ENCODE measurements around the gene ASB13. TPM values are rescaled to one million over a fixed set of nuclear protein-coding genes. Genes with fewer than 3 reads are reported as not detected.
A peak's percentile ranks its signal among the peaks of the same experiment; 100 is the strongest.
"Not testable (repeated sequence)": the region's sequence is repeated elsewhere in the genome, so short reads cannot be mapped to it uniquely, and the experiment has no call there.

The ASB13 gene
- polyA plus RNA-seq, 3 donors: 13.3 to 44.1 (median 37.8) TPM

DNA sequence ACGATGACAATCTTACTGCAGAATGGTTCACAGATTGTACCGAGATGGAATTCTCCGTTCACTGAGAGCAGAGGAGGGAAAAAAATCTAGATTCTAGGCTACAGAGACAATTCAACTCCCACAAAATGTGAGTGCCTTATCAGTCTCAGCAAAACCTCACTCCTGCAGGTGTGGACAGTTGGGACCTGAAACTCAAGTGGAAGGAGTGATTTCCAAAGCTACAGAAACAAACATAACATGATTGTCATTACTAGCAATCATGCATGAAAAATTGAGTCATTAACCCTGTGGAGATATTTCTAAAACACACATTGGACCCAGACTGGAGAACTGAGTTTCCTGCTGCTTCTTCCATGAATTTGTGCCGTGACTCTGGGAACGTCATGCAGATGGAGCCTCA lies 71.3 kb downstream of the ASB13 start:
- Mint-ChIP-seq H3K4me3 (no peak overlapping the region), H3K36me3 (no peaks in the 10 kb centered on the region), H3K27me3 (ENCODE audit: low read depth in 3 of 3) (peaks cover 6 to 12% (median 9%) of the 10 kb centered on the region in 3 donors), H3K27ac (no peak overlapping the region), H3K4me1 (no peaks in the 10 kb centered on the region), H3K9me3 (no peaks in the 10 kb centered on the region)
- Histone ChIP-seq H3K36me3 (replicated peaks in 1 of 2; ENCODE audit: control insufficient read depth in 1 of 2, insufficient read depth in 2 of 2, low read length in 2 of 2) (no peaks in the 10 kb centered on the region), H3K4me2 (replicated peaks; ENCODE audit: extremely low read depth, low read length, poor library complexity, severe bottlenecking) (no peak overlapping the region), H2AFZ (ENCODE audit: insufficient read depth, low read depth, low read length, poor library complexity, severe bottlenecking) (no peak overlapping the region), H3K27me3 (ENCODE audit: control insufficient read depth in 2 of 2, insufficient read depth in 2 of 2, low read length in 2 of 2) (no peaks in the 10 kb centered on the region), H3K4me1 (ENCODE audit: control insufficient read depth in 1 of 2, insufficient read depth in 2 of 2, low read length in 2 of 2) (no peaks in the 10 kb centered on the region), H3K9ac (ENCODE audit: insufficient read depth, low read length, poor library complexity, severe bottlenecking) (no peak overlapping the region), H4K20me1 (ENCODE audit: insufficient read depth, low read length) (no peaks in the 10 kb centered on the region), H3K4me3 (replicated peaks in 1 of 3; ENCODE audit: low read depth in 2 of 3, low read length in 3 of 3) (no peak overlapping the region), H3K27ac (ENCODE audit: low read depth in 1 of 2, low read length in 2 of 2) (no peak overlapping the region), H3K79me2 (ENCODE audit: insufficient read depth, low read length) (no peaks in the 10 kb centered on the region), H3K9me3 (replicated peaks in 1 of 2; ENCODE audit: control insufficient read depth in 1 of 2, insufficient read depth in 1 of 2, low read length in 2 of 2) (no peaks in the 10 kb centered on the region)
- WGBS (ENCODE audit: insufficient coverage): no CpG with 5 or more reads among the region's 5 CpGs
- DNase-seq: no peak
- TF ChIP-seq, protein P1, sequence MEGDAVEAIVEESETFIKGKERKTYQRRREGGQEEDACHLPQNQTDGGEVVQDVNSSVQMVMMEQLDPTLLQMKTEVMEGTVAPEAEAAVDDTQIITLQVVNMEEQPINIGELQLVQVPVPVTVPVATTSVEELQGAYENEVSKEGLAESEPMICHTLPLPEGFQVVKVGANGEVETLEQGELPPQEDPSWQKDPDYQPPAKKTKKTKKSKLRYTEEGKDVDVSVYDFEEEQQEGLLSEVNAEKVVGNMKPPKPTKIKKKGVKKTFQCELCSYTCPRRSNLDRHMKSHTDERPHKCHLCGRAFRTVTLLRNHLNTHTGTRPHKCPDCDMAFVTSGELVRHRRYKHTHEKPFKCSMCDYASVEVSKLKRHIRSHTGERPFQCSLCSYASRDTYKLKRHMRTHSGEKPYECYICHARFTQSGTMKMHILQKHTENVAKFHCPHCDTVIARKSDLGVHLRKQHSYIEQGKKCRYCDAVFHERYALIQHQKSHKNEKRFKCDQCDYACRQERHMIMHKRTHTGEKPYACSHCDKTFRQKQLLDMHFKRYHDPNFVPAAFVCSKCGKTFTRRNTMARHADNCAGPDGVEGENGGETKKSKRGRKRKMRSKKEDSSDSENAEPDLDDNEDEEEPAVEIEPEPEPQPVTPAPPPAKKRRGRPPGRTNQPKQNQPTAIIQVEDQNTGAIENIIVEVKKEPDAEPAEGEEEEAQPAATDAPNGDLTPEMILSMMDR (IDR thresholded peaks at IDR 0.05): no peak
- intact Hi-C loops (cut with micrococcal nuclease): no loop called here

DNA sequence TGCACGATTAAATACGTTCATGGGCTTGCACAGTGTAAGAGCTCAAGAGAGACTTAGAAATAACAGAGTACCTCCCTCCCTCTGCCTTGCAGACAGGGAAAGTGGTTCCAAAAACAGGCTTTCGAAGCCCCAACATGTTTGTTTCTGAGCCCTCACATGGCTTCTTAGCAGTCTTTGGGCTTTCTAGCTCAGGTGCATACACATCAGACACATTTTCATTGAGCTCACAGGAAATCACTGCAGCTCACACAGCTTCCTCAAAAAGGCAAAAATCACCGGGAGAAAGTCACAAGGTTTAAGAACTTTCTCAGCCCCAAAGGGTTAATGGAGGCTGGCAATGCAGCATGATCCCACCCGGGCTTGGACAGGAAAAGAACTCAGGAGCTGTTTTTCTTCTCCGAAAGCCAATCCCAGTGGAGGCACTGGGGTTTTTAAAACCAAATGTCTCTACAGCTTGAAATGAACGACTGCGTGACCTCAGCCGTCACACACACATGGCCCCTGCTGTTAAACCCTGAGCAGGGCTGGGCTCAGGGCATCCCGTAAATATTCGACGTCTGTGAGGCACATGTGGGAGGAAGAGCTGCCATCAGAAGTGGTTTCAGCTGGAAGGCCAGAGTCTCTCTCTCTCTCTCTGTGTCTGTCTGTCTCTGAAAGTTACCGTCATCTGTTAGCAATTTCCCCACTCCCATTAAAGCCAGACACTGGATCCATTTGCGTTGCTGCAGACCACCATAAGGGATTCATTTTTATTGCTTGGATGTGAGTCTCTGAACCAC lies 71.9 kb downstream of the ASB13 start:
- 40% methylated on average over 11 of the region's 14 CpGs for WGBS (ENCODE audit: insufficient coverage)
- no peaks in the 10 kb centered on the region for H3K9me3 ChIP-seq (replicated peaks in 1 of 2; ENCODE audit: control insufficient read depth in 1 of 2, insufficient read depth in 1 of 2, low read length in 2 of 2)
- no peaks in the 10 kb centered on the region for H4K20me1 ChIP-seq (ENCODE audit: insufficient read depth, low read length)
- H3K9ac ChIP-seq (ENCODE audit: insufficient read depth, low read length, poor library complexity, severe bottlenecking): no peak overlapping the region
- H3K27ac ChIP-seq (ENCODE audit: low read depth in 1 of 2, low read length in 2 of 2): no peak overlapping the region
- H3K4me3 ChIP-seq (replicated peaks in 1 of 3; ENCODE audit: low read depth in 2 of 3, low read length in 3 of 3): no peak overlapping the region
- DNase-seq: no peak
- no peaks in the 10 kb centered on the region for H3K4me1 ChIP-seq (ENCODE audit: control insufficient read depth in 1 of 2, insufficient read depth in 2 of 2, low read length in 2 of 2)
- H3K27ac Mint-ChIP-seq: no peak overlapping the region
- H3K36me3 ChIP-seq (replicated peaks in 1 of 2; ENCODE audit: control insufficient read depth in 1 of 2, insufficient read depth in 2 of 2, low read length in 2 of 2): no peaks in the 10 kb centered on the region
- H3K36me3 Mint-ChIP-seq: no peaks in the 10 kb centered on the region
- H2AFZ ChIP-seq (ENCODE audit: insufficient read depth, low read depth, low read length, poor library complexity, severe bottlenecking): no peak overlapping the region
- H3K9me3 Mint-ChIP-seq: no peaks in the 10 kb centered on the region
- H3K79me2 ChIP-seq (ENCODE audit: insufficient read depth, low read length): no peaks in the 10 kb centered on the region
- H3K27me3 ChIP-seq (ENCODE audit: control insufficient read depth in 2 of 2, insufficient read depth in 2 of 2, low read length in 2 of 2): no peaks in the 10 kb centered on the region
- H3K4me3 Mint-ChIP-seq: no peak overlapping the region
- no peaks in the 10 kb centered on the region for H3K4me1 Mint-ChIP-seq
- H3K27me3 Mint-ChIP-seq (ENCODE audit: low read depth in 3 of 3): peaks cover 6 to 12% (median 9%) of the 10 kb centered on the region in 3 donors
- TF ChIP-seq, protein P1 (IDR thresholded peaks at IDR 0.05): no peak
- intact Hi-C loops (cut with micrococcal nuclease): no loop called here
- no peak overlapping the region for H3K4me2 ChIP-seq (replicated peaks; ENCODE audit: extremely low read depth, low read length, poor library complexity, severe bottlenecking)

DNA sequence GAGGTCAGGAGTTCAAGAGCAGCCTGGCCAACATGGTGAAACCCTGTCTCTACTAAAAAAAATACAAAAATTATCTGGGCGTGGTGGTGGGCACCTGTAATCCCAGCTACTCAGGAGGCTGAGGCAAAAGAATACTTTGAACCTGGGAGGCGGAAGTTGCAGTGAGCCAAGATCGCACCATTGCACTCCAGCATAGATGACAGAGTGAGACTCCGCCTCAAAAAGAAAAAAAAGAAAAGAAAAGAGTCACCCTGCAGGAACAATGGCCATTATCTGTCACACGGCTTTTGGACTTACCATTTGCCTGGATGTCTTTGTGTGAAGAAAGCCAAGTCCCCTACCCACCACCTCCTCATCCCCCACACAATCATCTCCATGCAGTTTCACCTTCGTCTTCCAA lies 73.0 kb downstream of the ASB13 start:
- WGBS (ENCODE audit: insufficient coverage): 88% methylated on average over 3 of the region's 6 CpGs
- H3K4me3 Mint-ChIP-seq: peak overlapping the region in 1 of 2 donors; percentile 0
- H3K27ac Mint-ChIP-seq; H2AFZ ChIP-seq (ENCODE audit: insufficient read depth, low read depth, low read length, poor library complexity, severe bottlenecking); DNase-seq; H3K79me2 ChIP-seq (ENCODE audit: insufficient read depth, low read length); intact Hi-C loops (cut with micrococcal nuclease); H3K4me3 ChIP-seq (replicated peaks in 1 of 3; ENCODE audit: low read depth in 2 of 3, low read length in 3 of 3); H3K4me1 Mint-ChIP-seq; H3K9ac ChIP-seq (ENCODE audit: insufficient read depth, low read length, poor library complexity, severe bottlenecking); H3K27me3 ChIP-seq (ENCODE audit: control insufficient read depth in 2 of 2, insufficient read depth in 2 of 2, low read length in 2 of 2); H4K20me1 ChIP-seq (ENCODE audit: insufficient read depth, low read length); H3K36me3 Mint-ChIP-seq; H3K4me1 ChIP-seq (ENCODE audit: control insufficient read depth in 1 of 2, insufficient read depth in 2 of 2, low read length in 2 of 2); H3K9me3 Mint-ChIP-seq; H3K27ac ChIP-seq (ENCODE audit: low read depth in 1 of 2, low read length in 2 of 2); H3K9me3 ChIP-seq (replicated peaks in 1 of 2; ENCODE audit: control insufficient read depth in 1 of 2, insufficient read depth in 1 of 2, low read length in 2 of 2); H3K4me2 ChIP-seq (replicated peaks; ENCODE audit: extremely low read depth, low read length, poor library complexity, severe bottlenecking); H3K36me3 ChIP-seq (replicated peaks in 1 of 2; ENCODE audit: control insufficient read depth in 1 of 2, insufficient read depth in 2 of 2, low read length in 2 of 2): not testable (repeated sequence)
- H3K27me3 Mint-ChIP-seq (ENCODE audit: low read depth in 3 of 3): peaks cover 9 to 12% (median 9%) of the 10 kb centered on the region in 3 donors

All from CD14-positive monocyte (primary cell).